PC-9 (cell line): ENCODE data around the gene B4GALT3.

Source experiments
- EZH2 ChIP-seq: fragments of 200-600 bp; sonication (generic); IDR thresholded peaks from 2 replicates; pipeline ENCODE4 v1.8.0; 2017; ENCODE audit warnings: antibody characterized with exemption, low read depth
- TF ChIP-seq, protein P1 (sequence below): fragments of 200-600 bp; sonication (generic); conservative IDR thresholded peaks from 2 replicates; pipeline ENCODE4 v1.6.1; 2017; ENCODE audit warnings: mixed run types, antibody characterized with exemption, mild to moderate bottlenecking, moderate library complexity

DNA sequence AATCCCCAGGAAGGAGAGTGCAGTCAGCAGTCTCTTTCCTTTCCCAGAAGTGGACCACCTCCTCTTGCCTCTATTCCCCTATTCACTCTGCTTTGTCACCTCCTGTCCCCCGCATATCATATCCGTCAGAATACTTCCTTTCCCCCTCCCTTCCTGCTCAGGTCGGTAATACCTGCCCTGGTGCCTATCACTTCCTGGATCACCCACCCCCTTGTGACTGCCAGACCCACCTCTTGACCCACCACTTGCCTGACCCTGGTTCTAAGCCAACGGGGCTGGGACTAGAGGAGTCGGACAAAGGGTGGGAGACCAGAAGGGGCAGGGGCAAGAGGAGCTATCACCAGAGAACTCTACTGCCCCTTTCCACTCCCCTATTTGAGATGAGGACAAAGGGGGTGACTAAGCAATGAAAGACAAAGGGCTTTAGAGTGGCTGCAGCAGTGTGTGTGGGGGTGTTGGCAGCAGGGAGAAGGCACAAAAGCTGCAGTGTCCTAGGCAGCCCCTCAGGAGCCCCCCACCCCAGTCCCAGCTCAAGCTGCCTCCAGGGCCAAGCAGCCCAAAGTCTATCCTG is 23.2 kb upstream of the B4GALT3 start:
- TF ChIP-seq, protein P1, sequence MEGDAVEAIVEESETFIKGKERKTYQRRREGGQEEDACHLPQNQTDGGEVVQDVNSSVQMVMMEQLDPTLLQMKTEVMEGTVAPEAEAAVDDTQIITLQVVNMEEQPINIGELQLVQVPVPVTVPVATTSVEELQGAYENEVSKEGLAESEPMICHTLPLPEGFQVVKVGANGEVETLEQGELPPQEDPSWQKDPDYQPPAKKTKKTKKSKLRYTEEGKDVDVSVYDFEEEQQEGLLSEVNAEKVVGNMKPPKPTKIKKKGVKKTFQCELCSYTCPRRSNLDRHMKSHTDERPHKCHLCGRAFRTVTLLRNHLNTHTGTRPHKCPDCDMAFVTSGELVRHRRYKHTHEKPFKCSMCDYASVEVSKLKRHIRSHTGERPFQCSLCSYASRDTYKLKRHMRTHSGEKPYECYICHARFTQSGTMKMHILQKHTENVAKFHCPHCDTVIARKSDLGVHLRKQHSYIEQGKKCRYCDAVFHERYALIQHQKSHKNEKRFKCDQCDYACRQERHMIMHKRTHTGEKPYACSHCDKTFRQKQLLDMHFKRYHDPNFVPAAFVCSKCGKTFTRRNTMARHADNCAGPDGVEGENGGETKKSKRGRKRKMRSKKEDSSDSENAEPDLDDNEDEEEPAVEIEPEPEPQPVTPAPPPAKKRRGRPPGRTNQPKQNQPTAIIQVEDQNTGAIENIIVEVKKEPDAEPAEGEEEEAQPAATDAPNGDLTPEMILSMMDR: no peak
- TF ChIP-seq EZH2: no peak
